Colonic mucosa (tissue), 4 donors: Measurements from ENCODE around the gene NIPAL3. TPM values are rescaled to one million over a fixed set of nuclear protein-coding genes. Genes with fewer than 3 reads are reported as not detected.
"Not testable (repeated sequence)": the region's sequence is repeated elsewhere in the genome, so short reads cannot be mapped to it uniquely, and the experiment has no call there.

Source experiments
- DNase-seq: peaks from one replicate; pipeline ENCODE4 v3.0.0-alpha.2; 2020
- H3K27ac ChIP-seq: fragments of 200-600 bp; one replicate; pipeline ENCODE4 v1.8.0; 2021
- H3K27me3 ChIP-seq: fragments of 200-600 bp; one replicate; pipeline ENCODE4 v1.8.0; 2021
- H3K36me3 ChIP-seq: fragments of 200-600 bp; one replicate; pipeline ENCODE4 v1.8.0; 2021
- H3K4me1 ChIP-seq: fragments of 200-600 bp; one replicate; pipeline ENCODE4 v1.8.0; 2021; ENCODE audit warnings: mild to moderate bottlenecking
- H3K4me3 ChIP-seq: fragments of 200-600 bp; one replicate; pipeline ENCODE4 v1.8.0; 2021
- H3K9ac ChIP-seq, 2 donors: one replicate each; pipeline ENCODE4 v1.7.0; 2013; ENCODE audit warnings: control low read depth in 2 of 2, low read depth in 2 of 2, low read length in 2 of 2
- H3K9me3 ChIP-seq: fragments of 200-600 bp; one replicate; pipeline ENCODE4 v1.8.0; 2021
- CTCF ChIP-seq: fragments of 200-600 bp; IDR thresholded peaks from one replicate; pipeline ENCODE4 v1.8.0; 2022; ENCODE audit warnings: antibody characterized with exemption, mild to moderate bottlenecking
- intact Hi-C: fragments of 100-400 bp; cut with DNase I; formaldehyde crosslinking; loops from one replicate; pipeline ENCODE4 v1.14.1; 2022
- total RNA-seq, 2 donors: library from RNA; stranded (reverse); fragmentation: NEBNext Ultra II Directional in 1 of 2; extraction: Animal tissue kit (Norgen Biotek cat#: 25700) in 1 of 2; gene quantifications; one replicate each; pipeline ENCODE4 v1.2.1, GENCODE V29; 2021
- donor health status: healthy.
- donor health status: DM: no; HTN: no; CAD: no.
- donor health status: DM: no; HTN: no; CAD: no.

Gene NIPAL3
- total RNA-seq, 2 donors from 2014 or later = 41.3 to 45.2 TPM

GRCh38 chr1:24442764-24443163 is 27.2 kb downstream of the NIPAL3 start:
- no peak for TF ChIP-seq CTCF
- no peak overlapping the region for H3K27ac ChIP-seq
- H3K27me3 ChIP-seq = no peaks in the 10 kb centered on the region
- H3K9ac ChIP-seq = no peak overlapping the region
- no peak overlapping the region for H3K4me3 ChIP-seq
- intact Hi-C loops = no loop called here
- no peaks in the 10 kb centered on the region for H3K36me3 ChIP-seq
- DNase-seq = no peak
- H3K9me3 ChIP-seq = no peaks in the 10 kb centered on the region
- H3K4me1 ChIP-seq = no peaks in the 10 kb centered on the region

GRCh38 chr1:24443241-24443656 is 27.6 kb downstream of the NIPAL3 start:
- no peak for TF ChIP-seq CTCF
- H3K36me3 ChIP-seq = no peaks in the 10 kb centered on the region
- no peak overlapping the region for H3K4me3 ChIP-seq
- no peaks in the 10 kb centered on the region for H3K9me3 ChIP-seq
- H3K27me3 ChIP-seq = no peaks in the 10 kb centered on the region
- H3K9ac ChIP-seq = no peak overlapping the region
- H3K4me1 ChIP-seq = no peaks in the 10 kb centered on the region
- no peak overlapping the region for H3K27ac ChIP-seq
- DNase-seq = no peak
- intact Hi-C loops = no loop called here

GRCh38 chr1:24446446-24446845 is 30.8 kb downstream of the NIPAL3 start:
- H3K4me3 ChIP-seq, H3K4me1 ChIP-seq, H3K27ac ChIP-seq, H3K36me3 ChIP-seq, intact Hi-C loops, H3K9ac ChIP-seq, H3K9me3 ChIP-seq, DNase-seq, H3K27me3 ChIP-seq: not testable (repeated sequence)

- Histone ChIP-seq H3K4me1 (no peaks in the 10 kb centered on the region), H3K27ac (no peak overlapping the region), H3K36me3 (no peaks in the 10 kb centered on the region), H3K4me3 (no peak overlapping the region), H3K9ac (no peak overlapping the region), H3K9me3 (no peaks in the 10 kb centered on the region), H3K27me3 (no peaks in the 10 kb centered on the region)
- TF ChIP-seq CTCF = no peak
- no peak for DNase-seq
- intact Hi-C loops = no loop called here
These were observed 34.7 kb downstream of the NIPAL3 start for GRCh38 chr1:24450316-24450715.

- no peaks in the 10 kb centered on the region for H3K36me3 ChIP-seq
- intact Hi-C loops = no loop called here
- no peak overlapping the region for H3K4me3 ChIP-seq
- TF ChIP-seq CTCF = no peak
- H3K9ac ChIP-seq = no peak overlapping the region
- no peak overlapping the region for H3K27ac ChIP-seq
- no peaks in the 10 kb centered on the region for H3K27me3 ChIP-seq
- H3K9me3 ChIP-seq = no peaks in the 10 kb centered on the region
- DNase-seq = no peak
- H3K4me1 ChIP-seq = no peaks in the 10 kb centered on the region
These were observed 35.3 kb downstream of the NIPAL3 start for GRCh38 chr1:24450857-24451397.

GRCh38 chr1:24451746-24452145 is 36.1 kb downstream of the NIPAL3 start:
- no peak for DNase-seq
- no peak overlapping the region for H3K27ac ChIP-seq
- no peak for TF ChIP-seq CTCF
- no peak overlapping the region for H3K9ac ChIP-seq
- H3K27me3 ChIP-seq = no peaks in the 10 kb centered on the region
- no peaks in the 10 kb centered on the region for H3K9me3 ChIP-seq
- no peaks in the 10 kb centered on the region for H3K36me3 ChIP-seq
- no peaks in the 10 kb centered on the region for H3K4me1 ChIP-seq
- no peak overlapping the region for H3K4me3 ChIP-seq
- intact Hi-C loops = no loop called here
